CMK (cell line): ENCODE measurements around the gene KCTD3.

Experiments used
- DNase-seq: peaks from one replicate; pipeline ENCODE4 v3.0.0-alpha.2; 2010; ENCODE audit warnings: low read depth

KCTD3 gene

DNA sequence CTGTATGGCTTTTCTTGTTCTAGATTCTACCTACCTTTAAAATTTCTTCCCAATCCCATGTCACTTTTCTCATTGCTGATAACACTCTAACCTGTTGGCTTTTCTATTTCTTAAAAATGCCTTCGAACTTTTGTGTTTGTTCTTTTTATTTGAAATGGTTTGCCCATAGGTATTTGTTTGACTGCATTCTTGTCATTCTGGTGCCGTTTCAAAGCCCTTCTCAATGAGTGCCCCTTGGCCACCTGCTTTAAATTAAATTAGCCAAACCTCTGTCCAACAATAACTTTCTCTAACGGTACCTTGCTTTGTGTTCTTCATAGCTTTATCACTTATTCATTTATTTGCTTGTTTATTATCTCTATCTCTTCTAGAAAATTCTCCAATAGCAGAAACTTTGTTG is 38.9 kb downstream of the KCTD3 start:
- DNase-seq, result no peak

DNA sequence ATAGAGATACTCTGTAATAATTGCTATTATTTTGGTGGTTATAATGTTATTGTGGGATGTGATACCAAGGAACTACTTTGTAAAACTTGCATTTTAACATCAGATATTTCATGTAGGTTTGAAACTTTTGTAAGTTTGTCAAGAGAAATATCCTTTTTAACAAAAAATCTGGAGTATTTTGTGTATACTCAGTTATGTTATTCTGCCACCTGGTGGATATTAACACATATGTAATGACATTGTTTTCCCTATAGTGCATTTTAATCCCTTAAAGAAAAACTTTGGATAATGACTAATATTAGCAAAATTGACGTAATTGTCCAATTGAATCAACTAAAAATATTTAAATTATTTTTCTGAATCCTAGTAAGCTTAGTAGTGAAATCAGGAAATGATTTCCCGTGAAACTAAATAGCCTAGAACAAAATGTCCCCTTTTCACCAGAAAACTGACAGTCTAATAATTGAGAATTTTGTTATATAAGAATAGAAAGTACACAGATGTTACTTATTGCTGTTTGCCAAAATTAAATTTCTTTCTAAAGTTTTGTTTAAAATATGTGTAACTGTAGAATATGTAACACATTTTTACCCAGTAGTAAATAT is 39.6 kb downstream of the KCTD3 start:
- no peak for DNase-seq

DNA sequence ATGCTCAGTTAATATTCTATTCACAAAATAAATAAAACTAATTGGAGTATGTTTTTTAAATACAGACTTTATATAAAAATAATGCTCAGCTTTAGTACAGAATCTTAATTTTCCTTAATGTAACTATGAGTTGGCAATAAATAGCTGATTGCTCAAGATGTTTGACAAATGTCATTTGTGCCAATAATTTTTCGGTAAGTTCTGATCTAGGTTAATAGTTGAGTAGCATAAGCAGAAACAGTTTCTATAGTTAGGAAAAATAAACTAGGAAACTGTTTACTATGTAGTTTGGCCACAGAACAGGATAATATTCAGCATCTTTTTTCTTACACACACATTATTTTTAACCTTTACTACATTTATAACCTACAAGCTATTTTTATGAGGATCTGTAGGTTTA is 40.3 kb downstream of the KCTD3 start:
- no peak for DNase-seq

DNA sequence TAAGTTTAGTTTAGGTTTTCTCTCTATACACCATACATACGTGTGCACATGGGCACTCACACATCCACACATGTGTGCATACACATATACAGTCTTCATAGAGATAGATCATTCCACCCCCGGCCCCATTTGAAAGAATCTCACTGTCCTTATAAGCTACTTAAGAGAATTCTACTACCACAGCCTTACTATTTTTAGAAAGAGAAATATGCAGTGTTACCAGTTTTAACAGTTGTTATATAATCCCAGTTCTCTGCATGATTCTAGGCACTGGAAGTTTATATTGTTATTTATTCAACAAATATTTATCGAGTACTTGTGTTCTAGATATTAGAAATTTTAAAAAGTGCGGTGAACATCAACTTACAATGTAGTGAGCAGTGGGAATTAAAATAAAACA is 41.5 kb downstream of the KCTD3 start:
- no peak for DNase-seq

DNA sequence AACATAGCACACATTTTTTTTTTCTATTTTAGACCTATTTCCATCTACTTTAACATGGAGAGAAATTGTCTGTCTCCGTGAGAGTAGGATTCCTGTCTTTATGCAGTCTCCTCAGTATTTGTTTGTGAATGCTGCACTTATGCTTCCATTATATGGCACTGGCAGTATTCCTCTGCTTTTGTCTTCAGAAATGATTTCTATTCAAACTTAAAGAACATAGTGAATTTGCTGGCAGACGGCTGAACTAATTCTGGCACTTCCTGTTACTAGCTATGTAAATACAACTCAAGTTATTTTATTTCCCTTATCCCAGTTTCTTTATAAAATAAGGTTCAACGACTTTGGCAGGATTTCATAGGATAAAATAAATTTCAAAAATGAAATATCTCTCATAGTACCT is 45.3 kb downstream of the KCTD3 start:
- DNase-seq, result no peak

DNA sequence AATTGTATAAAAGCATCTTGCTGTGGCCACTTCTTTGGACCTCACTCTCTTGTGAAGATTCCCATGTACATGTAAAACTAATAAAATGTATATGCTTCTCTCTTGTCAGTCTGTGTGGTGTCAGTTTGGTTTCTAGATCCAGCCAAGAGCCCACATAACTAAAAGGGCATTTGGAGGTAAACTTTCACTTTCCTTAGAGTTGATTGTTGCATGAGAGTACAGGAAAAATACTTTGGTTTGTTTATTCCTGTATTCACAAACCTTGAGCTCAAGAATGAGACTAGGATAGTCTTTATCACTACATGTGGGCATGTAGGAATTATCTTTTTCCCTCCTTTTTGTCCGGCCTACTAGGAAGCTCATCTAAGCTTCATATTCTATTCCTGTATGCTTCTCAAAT is 50.9 kb downstream of the KCTD3 start:
- no peak for DNase-seq

DNA sequence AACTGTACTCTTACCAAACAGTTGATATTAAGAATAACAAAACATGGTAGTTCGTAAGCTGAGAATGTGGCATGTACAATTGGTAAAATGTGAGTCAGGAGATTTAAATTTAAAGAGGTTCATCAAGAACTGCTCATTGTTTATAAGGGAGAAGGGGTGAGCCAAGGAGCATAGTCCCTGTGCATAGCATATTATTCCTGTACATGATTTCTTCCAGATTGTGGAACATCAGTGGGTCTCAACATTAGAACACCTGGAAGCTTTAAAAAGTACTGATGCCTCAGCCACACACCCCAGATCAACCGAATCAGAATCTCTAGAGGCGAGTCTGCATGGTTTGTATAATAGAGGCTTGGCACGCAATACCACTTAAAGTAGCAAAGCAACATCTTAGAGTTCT is 56.1 kb downstream of the KCTD3 start:
- DNase-seq, result no peak

DNA sequence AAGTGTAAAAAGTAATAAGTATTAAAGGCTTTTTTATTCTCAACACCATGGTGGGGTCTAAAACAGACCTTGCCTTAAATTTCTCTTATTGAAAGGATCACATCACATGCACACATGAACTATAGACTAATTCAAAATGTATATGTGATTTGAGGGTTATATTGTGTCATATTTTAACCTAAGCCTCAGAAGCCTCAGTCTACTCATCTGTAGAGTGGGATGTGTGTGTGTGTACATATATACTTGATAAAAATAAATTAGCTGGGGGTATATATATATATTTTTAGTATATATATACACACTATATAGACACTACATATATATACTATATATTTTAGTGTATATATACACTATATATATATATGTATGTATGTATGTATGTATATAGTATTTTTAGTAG is 58.8 kb downstream of the KCTD3 start:
- no peak for DNase-seq

DNA sequence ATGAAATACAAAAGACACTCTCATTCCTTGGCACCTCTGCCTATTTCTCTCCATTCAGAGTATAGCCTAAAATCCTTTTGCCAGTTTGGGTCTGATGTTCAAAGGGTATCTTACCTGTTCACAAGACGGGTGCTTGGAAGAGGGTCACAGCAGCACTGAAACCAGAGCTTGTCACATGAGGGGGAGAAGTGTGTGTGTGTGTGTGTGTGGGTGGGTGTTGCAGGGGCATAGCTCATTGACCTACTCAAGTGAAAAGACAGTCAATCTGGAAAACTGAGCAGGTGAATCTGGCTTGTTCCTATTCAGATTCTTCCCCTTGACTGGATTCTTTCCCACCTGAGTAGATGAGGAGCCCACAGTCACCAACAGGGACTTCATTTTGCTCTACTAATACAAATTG is 63.9 kb downstream of the KCTD3 start:
- DNase-seq, result no peak

DNA sequence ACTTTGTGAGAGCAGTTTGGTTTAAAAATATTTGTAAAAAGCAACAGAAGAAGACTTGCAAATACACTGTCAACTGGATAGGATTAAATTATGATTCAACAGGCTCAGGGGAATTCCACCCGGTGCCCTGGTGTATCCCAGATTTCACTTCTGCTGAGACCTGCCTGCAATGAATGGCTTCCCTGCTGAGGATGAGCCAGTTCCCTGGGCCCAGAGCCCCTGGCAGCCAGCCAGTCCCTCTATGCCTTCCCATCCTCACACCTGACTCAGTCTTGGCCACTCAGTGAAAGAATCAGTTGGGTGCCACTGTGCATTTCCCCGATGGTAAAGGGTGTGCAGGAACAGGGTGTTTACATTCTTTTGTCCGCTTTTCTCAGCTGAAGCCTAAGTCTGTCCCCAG is 64.4 kb downstream of the KCTD3 start:
- no peak for DNase-seq

DNA sequence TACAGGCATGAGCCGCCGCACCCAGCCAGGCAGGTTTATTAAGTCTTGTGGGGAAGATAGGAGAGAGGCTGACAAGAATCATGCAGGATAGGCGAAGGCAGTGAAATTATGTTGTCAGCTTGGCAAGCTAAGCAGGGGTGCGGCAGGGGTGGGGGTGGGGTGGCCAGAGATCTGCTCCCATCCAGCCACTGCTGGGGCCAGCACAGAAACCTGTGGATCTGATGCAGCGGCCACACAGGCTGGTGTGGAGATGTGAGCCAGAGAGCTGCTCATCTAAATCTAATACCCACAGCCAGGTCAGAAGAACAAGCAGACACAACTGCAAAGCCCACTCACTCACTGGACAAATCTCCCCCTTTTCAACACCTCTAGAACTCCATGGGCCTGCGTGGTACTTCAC is 68.7 kb downstream of the KCTD3 start:
- DNase-seq, result no peak

DNA sequence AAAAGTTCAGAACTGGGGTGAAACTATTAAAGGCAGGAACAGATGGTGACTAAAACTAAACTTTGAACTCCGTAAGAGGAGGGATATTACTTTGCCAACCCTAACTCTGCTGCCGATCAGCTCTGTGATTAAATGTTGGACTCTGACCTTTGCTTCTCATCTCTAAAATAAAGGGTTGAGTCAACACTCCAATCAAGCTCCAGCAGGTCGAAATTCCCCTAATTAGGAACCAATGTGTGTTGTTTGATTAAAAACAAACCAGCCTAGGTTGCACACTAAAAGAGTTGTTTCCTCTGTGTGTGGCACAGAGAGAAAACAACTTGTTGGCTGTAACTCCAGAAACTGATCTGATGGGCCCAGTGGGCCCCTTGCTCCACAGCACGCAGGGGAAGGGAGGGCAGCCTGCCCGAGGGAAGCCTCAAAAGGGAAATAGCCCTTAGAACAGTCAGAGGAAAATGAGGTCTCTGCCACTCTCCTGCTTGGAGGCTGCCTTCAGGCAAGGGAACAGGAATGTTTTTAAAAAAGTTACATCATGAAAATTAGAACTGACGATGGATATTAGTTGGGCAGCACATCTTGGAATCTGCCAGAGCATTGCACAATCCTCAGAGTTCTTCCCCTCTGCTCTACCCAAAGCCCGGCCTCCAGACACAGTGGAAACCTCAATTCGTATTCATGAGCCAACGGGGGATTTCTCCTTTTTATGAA is 69.3 kb downstream of the KCTD3 start:
- DNase-seq, result no peak

DNA sequence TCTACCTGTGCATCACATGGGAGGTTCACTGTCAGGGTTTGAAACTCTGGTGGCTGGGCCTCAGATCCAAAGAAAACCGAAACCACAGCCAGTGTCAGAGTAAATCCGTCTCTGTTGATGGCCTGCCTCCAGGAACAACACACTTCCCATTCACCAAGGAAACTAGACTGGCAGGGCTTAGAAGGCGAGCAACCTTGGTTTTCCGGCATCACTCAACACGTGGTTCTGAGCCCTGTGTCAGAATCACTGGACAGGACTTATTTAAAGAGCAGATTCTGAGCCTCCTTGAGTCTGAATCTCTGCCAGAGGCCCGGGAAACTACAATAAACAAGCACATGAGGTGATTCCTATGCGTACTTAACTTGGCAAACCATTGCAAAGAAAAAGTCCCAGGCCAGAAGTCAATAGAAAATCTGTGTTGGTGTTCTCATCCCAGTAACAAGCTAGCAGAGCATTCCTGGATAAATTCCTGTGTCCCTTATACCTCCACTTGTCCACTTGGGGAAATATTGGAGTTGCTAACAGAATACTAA is 70.0 kb downstream of the KCTD3 start:
- DNase-seq, result no peak

DNA sequence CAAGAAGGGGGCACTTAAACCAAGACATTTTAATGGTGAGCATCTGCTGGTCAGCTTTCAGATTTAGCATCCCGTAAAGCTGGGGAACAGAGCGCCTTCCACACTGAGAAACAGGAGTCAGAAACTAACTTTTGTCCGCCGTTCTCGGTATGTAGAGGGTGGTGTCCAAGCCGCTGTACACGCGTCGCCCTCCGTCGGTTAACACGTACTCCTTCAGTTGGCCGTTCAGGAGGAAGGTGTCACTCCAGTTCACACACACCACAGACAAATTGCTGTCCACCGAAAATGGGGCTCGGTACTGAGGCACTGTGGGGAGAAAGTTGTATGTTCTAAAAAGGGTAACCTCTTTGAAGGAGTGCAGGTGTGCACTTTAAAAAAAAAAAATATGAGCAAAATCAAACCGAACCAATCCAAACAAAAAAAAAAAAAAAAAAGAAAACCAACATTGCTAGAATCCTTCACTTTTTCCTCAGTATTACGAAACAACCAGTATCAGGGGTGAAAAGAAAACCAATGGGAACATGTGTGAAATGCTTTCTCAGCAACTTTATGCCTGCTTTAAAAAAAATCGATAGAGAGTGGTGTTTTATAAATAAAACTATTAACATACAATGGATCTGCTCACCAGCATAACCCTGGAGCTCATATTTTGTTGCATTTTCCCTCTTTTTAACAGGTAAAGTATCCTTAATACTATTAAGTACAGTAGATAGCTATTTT is 73.5 kb downstream of the KCTD3 start:
- no peak for DNase-seq

DNA sequence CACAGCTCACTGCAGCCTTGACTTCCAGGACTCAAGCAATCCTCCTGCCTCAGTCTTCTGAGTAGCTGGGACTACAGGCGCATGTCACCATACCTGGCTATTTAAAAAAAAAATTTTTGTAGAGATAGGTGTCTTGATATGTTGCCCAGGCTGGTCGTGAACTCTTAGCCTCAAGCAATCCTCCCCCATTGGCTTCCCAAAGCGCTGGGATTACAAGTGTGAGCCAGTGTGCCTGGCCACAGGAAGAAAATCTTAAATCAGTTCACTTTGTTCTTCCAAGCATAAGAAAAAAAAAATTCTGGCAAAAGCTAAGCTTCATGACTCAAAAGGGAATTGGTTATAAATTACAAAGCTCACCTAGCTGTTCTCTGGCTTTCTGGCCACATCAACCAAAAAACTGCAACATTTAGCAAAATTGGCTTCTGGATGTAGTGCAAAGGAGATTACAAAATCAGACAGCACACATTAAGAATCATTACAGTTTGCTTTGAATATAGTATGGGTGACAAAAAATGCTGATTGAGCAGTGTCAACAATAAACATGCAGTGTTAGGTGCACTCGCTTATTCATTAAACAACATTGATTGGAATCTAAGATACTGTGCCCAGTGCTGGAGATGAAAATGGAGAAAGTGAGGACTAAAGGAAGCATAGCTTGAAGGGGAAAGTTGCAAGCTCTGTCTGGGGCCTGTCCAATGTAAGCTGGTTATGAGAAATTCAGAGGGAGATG is 76.7 kb downstream of the KCTD3 start:
- DNase-seq, result no peak

DNA sequence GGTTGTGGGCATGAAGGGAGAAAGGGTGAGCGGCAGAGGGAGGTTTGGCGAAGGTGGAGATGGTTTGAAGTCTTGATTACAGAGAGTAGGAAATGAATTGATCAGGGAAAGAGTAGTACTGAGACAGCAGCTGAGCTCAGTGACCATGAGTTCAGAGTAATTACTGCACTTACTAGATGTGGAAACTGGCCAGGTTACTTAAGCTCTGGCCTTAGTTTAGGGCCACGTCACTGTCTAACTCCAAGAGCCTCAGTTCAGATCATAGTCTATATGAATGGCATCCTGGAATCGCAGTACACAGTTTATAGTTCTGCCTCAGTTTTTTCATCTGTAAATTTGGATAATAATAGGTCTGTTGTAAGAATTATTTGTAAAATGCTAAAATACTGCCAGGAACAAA is 78.1 kb downstream of the KCTD3 start:
- DNase-seq, result no peak

DNA sequence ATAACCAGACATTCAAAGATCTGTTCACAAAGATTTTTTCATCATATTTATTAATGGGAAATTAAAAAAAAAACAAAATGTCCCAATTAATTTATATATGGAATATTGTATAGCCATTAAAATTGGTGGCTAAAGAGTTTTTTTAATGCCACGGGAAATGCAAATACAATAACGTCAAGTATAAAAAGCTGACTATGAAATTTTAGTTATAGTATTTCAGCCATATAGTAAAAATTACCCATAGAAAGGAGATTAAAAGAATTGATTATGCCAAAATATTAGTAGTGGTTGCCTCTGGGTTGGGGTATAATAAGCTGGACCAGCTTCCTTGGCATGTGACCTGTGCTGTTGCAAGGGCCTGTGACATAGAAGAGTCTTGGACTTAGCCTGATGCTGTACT is 78.8 kb downstream of the KCTD3 start:
- DNase-seq, result no peak

DNA sequence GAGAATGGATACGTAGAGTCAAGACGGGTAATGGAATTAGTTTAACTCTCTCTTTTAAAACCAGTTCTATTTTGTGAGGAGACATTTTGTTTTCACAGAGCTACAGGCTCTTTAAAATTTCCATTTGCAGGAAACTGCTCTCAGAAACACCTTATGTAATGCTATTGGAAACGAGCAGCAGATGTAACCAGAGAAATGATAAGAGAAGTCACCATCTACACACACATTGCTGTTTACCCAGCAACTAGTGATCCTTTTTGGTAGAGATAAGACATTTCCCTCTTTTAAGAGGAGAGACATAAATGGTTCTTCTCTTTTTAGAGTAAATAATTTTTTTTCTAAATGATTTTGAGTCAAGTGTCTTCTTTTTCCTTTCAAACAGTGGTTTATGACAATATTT is 80.6 kb downstream of the KCTD3 start:
- no peak for DNase-seq

DNA sequence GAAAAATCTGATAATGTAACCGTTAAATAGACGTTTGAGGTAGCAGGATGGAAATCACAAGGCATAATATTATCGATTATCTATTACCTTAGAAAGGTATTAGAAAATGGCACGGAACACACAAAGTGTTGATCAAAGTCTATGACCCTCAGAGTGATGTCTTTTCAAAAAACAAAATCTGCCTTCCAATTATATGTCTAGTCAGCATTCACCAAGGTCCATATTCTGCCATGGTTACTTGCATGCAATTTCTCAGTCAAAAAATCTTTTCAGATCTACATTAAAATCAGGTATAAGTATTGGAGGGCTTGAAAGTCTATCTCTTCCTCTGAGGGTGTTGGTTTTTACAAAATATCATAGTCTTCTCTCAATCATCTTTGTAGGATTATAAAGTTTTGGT is 81.9 kb downstream of the KCTD3 start:
- DNase-seq, result no peak

DNA sequence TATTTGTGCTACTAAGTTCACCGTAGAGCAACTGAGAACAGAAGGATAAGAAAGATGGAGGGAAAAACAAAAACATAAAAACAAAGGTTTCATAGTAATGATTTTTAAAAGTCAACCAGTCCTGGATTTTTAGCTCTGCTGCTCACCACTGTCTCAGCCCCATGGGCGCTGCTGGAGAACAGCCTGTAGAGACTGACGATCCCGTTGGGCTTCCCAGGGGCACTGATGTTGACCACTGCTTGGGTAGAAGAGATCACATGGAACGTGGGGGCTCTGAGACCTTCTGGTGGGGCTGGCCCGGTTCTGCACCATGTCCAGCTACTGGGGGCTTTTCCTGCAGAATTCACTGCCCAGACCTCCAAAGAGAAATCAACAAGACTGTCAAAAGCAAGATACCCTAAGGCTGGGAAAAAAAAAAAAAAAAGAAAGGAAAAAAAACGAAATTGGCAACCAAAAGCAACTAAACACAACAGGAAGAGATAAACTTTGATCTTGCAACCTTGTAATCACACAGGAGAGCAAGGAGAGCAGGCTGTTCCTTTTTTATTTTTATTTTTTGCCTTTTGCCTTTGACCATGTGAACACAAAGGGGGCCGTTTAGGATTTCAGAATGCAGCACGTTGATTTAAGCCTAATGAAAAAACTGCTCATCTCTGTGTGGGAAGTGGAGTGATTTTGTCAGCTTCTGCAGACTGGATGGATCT is 83.5 kb downstream of the KCTD3 start:
- no peak for DNase-seq

DNA sequence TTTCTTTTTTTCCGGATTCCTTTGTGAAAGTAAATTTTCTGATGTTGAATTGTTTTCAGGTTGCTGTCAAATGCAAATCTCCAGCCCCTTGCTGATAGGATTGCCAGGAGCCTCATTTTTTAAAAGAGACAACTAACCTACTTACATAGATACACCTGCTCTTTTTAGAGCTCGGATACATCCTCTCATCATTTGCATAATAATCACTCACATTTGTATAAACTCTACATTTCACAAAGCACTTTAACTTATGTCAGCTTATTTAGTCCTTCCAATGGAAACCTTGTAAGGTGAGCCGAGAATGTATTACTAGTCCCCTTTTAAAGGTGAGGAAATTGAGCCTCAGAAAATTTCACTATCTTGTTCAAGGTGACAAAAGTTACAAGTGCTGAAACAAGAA is 84.8 kb downstream of the KCTD3 start:
- DNase-seq, result no peak

DNA sequence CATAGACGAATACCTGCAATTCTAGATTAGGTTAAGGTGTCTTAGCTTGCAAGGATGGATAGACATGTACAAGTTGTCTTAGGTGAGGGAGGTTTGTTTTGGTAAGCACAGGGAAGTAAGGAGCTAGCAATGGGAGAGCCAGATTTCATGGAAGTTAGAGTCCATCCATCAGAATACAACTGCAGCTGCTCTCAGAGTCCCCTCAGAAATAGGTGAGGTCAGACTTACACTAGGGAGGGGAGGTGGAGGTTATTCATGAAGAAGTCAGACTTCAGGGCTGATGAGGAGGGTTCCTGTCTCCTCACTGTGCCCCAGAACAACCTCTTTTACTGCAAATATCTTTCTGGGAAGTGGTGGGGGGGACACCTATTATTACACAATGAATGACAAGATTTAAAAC is 85.3 kb downstream of the KCTD3 start:
- DNase-seq, result no peak
